Sigmoid colon (tissue), 4 donors: Measurements from ENCODE around the gene MARF1.

Source experiments
- CTCF ChIP-seq, 4 experiments: fragments of 450-650 bp in 3 of 4; fragments of 200-600 bp in 1 of 4; IDR thresholded peaks; one replicate each; pipeline ENCODE4 v1.5.1; 2016 to 2019; ENCODE audit warnings: antibody characterized with exemption in 4 of 4, mild to moderate bottlenecking in 3 of 4, moderate library complexity in 2 of 4
- EP300 ChIP-seq, 4 donors: sonication (generic); formaldehyde crosslinking; IDR thresholded peaks; one replicate each; pipeline ENCODE4 v1.6.1; 2017; ENCODE audit warnings: antibody characterized with exemption in 4 of 4
- POLR2AphosphoS5 ChIP-seq, 4 donors: sonication (generic); formaldehyde crosslinking; IDR thresholded peaks; one replicate each; pipeline ENCODE4 v1.6.1; 2017; ENCODE audit warnings: antibody characterized with exemption in 4 of 4

- no peak for TF ChIP-seq POLR2AphosphoS5 (IDR thresholded peaks at IDR 0.05)
- TF ChIP-seq CTCF (IDR thresholded peaks at IDR 0.05): no peak
- TF ChIP-seq EP300 (IDR thresholded peaks at IDR 0.05): no peak
Measured at GRCh38 chr16:15611610-15612009, 31.3 kb downstream of the MARF1 start.
